ENCODE data around the gene ANGPT4.
"Not testable (repeated sequence)": the region's sequence is repeated elsewhere in the genome, so short reads cannot be mapped to it uniquely, and the experiment has no call there.

The ANGPT4 gene

GRCh38 chr20:906001-906520, 10.1 kb downstream of the ANGPT4 start:
- no peak for DNase-seq (ENCODE audit: low read depth, low spot score)

DNA sequence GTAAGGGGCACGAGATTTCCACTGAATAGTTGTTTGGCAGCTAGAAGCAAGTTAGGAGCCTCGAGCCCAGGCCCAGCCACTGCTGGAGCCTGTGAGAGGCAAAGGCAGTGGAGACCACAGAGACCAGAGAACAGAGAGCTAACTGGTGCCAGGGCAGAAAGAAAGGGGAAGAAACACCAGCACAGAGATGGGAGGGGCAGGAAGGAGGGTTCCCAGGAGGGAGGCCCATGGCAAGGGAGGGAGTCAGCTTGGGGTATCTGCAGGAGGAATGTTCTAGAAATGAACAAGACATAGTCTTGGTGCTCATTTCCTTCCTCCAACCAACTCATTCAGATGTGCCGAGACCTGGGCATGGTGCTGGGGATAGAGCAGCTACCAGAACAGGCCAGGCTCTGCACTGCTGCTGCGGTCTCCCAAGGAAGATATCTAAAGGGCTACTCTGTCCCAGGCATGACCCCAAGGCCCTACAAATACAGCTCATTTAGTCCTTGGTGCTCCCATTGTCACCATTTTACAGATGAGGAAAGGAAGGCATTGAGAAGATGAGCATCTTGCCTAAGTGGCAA, 10.7 kb downstream of the ANGPT4 start:
- no peak for DNase-seq (ENCODE audit: low read depth, low spot score)

GRCh38 chr20:904039-904545, 12.0 kb downstream of the ANGPT4 start:
- DNase-seq (ENCODE audit: low read depth, low spot score) = no peak

DNA sequence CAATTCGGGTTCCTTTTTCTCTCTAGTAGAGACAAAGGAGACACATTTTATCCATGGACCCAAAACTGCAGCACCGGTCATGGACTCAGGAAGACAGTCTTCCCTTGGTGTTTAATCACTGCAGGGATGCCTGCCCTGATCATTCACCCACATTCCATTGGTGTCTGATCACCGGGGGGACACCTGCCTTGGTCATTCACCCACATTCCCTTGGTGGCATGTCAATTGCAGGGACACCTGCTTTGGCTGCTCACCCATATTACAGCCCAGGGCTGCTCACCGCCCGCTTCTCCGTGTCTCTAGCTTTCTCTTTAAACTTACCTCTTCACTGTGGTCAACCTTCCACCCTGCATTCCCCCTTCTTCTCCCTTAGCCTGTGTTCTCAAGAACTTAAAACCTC, 18.7 kb downstream of the ANGPT4 start:
- DNase-seq (ENCODE audit: low read depth, low spot score) = not testable (repeated sequence)

DNA sequence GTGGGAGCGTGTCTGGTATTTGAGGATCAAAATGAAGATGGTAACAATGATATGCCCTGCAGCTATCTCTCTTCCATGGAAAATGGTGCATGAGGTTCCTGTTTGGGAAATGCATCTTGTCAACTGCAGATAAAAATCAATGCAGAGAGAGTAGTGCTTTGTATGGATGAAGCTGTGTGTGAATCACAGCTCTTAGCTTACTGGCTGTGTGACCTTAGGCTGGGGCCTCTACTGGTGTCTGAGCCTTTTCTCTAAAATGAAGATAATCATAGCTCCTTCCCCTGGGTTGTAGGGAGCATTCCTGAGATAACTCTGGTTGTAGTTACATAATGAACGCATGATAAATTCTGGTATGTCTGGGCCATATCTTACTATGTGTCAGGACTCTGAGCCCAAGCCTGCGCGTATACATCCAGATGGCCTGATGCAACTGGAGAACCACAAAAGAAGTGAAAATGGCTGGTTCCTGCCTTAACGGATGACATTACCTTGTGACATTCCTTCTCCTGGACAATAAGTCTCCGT, 19.6 kb downstream of the ANGPT4 start:
- no peak for DNase-seq (ENCODE audit: low read depth, low spot score)

- not testable (repeated sequence) for DNase-seq (ENCODE audit: low read depth, low spot score)
These were observed 23.8 kb downstream of the ANGPT4 start for GRCh38 chr20:892371-892770.

GRCh38 chr20:891706-892080, 24.4 kb downstream of the ANGPT4 start:
- no peak for DNase-seq (ENCODE audit: low read depth, low spot score)

DNA sequence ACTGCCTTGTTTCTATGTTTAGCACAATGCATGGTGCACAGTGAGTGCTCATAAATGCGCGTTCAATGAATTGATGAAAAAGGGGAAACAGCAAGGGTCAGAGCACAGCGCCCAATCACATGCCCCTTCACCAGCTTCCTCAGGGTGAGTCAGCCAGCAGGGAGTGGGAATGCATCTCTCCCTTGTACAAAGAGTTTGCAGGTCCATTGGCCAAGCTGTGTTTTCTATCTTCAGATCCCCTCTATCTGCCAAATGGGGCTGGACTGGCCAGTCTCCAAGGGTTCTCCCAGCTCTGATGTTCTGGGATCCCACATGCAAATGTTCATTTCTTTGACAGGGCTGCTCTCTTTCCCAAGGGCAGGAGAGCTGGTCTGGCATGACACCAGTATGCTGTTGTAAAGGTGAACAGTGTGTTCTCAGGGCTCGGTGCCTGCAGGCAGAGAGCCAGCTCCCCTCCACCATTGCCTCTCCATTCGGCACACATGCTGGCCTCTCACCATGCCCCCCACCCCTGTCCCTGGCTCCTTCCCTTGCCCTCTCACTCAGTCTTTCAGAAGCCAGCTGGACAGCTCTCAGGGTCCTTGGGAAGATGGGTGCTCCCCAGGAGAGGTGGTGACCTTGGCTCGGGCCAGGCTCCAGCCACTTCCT, 25.0 kb downstream of the ANGPT4 start:
- no peak for DNase-seq (ENCODE audit: low read depth, low spot score)

- DNase-seq (ENCODE audit: low read depth, low spot score) = no peak
These were observed 25.5 kb downstream of the ANGPT4 start for GRCh38 chr20:890666-891057.

DNA sequence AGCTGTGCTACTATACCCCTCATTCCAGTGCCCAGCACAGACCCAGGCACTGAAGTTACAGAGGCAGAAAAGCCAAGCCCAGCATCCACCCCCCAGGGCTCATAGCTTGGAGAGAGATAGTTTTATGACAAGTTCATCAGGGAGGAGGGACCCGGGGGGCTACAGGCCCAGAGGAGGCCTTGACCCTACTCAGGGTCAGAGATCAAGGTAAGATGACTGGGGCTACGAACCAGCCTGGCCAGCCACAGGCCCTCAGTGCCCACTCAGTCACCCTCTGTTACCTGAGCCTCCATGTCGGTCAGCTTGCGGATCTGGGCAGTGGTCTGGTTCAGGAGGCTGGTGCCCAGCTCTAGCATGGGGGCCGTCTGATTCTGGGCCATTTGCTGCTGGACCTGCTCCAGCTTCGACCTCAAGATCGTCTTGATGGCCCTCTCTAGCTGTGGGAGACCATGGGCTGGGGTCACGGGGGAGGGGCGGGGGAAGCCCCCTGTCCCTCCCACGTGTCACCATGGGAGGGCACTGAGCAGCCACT, 26.1 kb downstream of the ANGPT4 start:
- DNase-seq (ENCODE audit: low read depth, low spot score) = no peak

- DNase-seq (ENCODE audit: low read depth, low spot score) = no peak
These were observed 27.0 kb downstream of the ANGPT4 start for GRCh38 chr20:889106-889505.

- no peak for DNase-seq (ENCODE audit: low read depth, low spot score)
These were observed 28.1 kb downstream of the ANGPT4 start for GRCh38 chr20:888057-888456.

- no peak for DNase-seq (ENCODE audit: low read depth, low spot score)
These were observed 29.0 kb downstream of the ANGPT4 start for GRCh38 chr20:887137-887536.

- DNase-seq (ENCODE audit: low read depth, low spot score) = no peak
These were observed 30.9 kb downstream of the ANGPT4 start for GRCh38 chr20:884983-885952.

- DNase-seq (ENCODE audit: low read depth, low spot score) = no peak
These were observed 34.4 kb downstream of the ANGPT4 start for GRCh38 chr20:881783-882144.

DNA sequence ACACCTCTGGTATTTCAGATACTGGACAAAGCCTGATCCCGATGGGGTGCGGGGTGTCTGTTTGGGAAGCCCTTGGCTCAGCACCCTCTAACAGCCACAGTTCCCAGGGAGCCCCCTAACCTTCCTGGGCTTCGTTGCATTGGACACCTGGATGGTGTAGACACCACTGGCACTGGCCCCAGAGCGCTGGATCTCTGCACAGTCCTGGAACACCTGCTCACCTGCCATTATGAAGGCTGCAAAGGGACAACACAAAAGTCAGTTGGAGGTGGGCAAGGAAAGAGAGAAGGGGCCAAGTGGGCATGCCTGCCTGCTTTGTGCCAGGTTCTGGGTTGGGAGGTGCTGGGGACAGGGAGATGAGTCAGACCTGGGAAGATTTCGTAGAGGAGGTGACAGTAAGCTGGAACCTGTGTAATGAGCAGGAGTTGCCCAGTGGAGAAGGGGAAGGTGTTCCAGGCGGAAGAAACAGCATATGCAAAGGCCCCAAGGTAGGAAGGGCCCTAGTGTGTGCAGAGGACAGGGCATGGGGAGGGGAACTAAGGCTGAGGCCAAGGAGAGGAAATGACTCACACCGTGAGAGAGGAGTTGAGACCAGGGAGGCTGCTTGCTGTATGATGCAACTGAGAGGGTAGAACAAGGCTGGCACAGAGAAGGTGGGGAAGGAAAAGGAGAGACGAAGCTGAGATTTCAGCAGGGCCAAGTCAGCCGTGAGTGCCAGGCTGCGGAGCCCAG, 34.9 kb downstream of the ANGPT4 start:
- no peak for DNase-seq (ENCODE audit: low read depth, low spot score)

- DNase-seq (ENCODE audit: low read depth, low spot score) = no peak
These were observed 36.5 kb downstream of the ANGPT4 start for GRCh38 chr20:879626-880025.

GRCh38 chr20:878511-879307, 37.4 kb downstream of the ANGPT4 start:
- no peak for DNase-seq (ENCODE audit: low read depth, low spot score)

DNA sequence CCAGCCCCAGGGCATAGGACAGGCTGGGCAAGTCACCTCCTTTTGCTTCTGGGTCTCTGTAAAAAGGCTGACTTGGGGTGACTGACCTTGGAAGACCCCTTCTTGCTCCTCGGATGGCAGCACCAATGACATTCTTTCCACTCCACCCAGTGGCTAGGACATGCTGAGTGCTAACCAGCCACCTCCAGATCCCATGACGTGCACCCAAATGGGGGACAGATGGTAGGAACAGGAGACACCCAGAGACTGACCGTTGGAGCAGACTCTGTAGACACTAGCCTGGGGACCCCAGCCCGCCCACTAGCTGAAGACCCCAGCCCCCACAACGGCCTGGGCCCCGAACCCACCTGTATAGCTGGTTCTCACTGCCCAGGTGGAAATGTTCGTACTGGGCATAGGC, 38.3 kb downstream of the ANGPT4 start:
- DNase-seq (ENCODE audit: low read depth, low spot score) = no peak

DNA sequence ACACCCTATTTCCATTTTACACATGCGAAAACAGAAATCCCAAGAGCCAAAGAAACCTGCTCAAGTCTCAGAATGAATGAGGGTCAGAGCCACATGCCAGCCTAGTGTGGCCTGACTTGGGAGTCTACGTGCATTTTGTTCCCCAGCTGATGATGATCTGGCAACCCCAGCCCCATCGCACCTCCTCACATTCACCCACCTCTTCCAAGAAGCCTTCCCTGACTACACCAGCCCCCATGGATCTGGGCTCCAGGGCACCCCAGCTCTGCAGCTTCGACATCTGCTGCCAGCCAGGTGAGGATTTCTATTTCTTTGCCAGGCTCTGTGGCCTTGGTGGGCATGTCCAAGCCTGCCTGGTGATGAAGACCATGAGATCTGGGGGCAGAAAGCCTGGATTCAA, 41.0 kb downstream of the ANGPT4 start:
- DNase-seq (ENCODE audit: low read depth, low spot score) = no peak

All from brain pericyte (primary cell).